ENCODE measurements around the gene DGKQ. TPM values are rescaled to one million over a fixed set of nuclear protein-coding genes. Genes with fewer than 3 reads are reported as not detected.

DGKQ gene
- total RNA-seq, 4 donors from 2014 or later: 3.2 to 5.2 (median 4.5) TPM

DNA sequence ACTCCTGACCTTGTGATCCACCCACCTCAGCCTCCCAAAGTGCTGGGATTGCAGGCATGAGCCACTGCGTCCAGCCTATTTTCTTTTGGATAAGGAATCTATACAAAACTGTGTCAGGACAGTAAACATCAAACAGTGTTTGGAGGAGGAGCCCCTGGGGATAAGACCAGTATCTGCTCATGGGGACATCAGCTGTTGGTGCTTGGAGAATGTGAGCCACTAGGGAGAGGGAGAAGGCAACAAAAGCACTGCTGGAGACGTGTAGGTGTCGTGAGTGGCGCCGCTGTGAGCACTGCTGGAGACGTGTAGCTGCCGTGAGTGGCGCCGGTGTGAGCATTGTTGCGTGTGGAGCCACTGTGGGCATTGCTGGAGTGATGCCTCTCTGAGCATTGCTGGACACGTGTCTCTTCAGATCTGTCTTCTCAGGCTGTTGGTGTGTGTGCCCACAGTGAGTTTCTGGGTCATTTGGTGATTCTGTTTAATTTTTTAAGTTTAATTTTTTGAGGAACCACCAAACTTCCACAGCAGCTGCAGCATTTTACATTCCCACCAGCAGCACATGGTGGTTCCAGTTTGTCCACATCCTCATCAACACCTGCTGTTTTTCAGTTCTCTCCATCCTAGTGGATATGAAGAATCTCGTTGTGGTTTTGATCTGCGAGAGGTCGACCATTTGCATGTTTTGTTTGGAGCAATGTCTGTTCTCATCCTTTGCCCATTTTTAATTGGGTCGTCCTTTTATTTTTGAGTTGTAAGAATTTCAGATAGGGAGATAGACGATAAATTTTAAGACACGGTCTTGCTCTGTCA is 19.0 kb downstream of the DGKQ start:
- in situ Hi-C loops (cut with MboI; ENCODE audit: low sequenced_read_pairs in 4 of 4): no loop called here

GRCh38 chr4:953574-953915 is 19.8 kb downstream of the DGKQ start:
- H3K4me1 ChIP-seq: no peaks in the 10 kb centered on the region
- in situ Hi-C loops (cut with MboI; ENCODE audit: low sequenced_read_pairs in 4 of 4): no loop called here
- no peaks in the 10 kb centered on the region for H3K9me3 ChIP-seq
- no peak overlapping the region for H3K4me3 ChIP-seq
- H3K27me3 ChIP-seq: no peaks in the 10 kb centered on the region
- no peak overlapping the region for H3K27ac ChIP-seq
- peaks cover 0 to 9% of the 10 kb centered on the region in 2 donors for H3K36me3 ChIP-seq
- intact Hi-C loops (cut with DNase I; ENCODE audit: low total_unique reads): no loop called here
- ATAC-seq (no peak), DNase-seq (peak in 1 of 2 donors; percentile 3)
- TF ChIP-seq, protein P1, sequence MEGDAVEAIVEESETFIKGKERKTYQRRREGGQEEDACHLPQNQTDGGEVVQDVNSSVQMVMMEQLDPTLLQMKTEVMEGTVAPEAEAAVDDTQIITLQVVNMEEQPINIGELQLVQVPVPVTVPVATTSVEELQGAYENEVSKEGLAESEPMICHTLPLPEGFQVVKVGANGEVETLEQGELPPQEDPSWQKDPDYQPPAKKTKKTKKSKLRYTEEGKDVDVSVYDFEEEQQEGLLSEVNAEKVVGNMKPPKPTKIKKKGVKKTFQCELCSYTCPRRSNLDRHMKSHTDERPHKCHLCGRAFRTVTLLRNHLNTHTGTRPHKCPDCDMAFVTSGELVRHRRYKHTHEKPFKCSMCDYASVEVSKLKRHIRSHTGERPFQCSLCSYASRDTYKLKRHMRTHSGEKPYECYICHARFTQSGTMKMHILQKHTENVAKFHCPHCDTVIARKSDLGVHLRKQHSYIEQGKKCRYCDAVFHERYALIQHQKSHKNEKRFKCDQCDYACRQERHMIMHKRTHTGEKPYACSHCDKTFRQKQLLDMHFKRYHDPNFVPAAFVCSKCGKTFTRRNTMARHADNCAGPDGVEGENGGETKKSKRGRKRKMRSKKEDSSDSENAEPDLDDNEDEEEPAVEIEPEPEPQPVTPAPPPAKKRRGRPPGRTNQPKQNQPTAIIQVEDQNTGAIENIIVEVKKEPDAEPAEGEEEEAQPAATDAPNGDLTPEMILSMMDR (IDR thresholded peaks at IDR 0.05 in 4 of 5, conservative IDR thresholded peaks at IDR 0.05 in 1 of 5): no peak
- no peak for TF ChIP-seq POLR2A (IDR thresholded peaks at IDR 0.05)

More for the DNA sequence above, 19.0 kb downstream of the DGKQ start:
- no peaks in the 10 kb centered on the region for H3K27me3 ChIP-seq
- DNase-seq (peak in 1 of 2 donors; percentile 3), ATAC-seq (no peak)
- H3K4me1 ChIP-seq: no peaks in the 10 kb centered on the region
- H3K36me3 ChIP-seq: peaks cover 0 to 9% of the 10 kb centered on the region in 2 donors
- intact Hi-C loops (cut with DNase I; ENCODE audit: low total_unique reads): no loop called here
- H3K9me3 ChIP-seq: no peaks in the 10 kb centered on the region
- no peak overlapping the region for H3K4me3 ChIP-seq
- H3K27ac ChIP-seq: no peak overlapping the region
- TF ChIP-seq, protein P1 (IDR thresholded peaks at IDR 0.05 in 4 of 5, conservative IDR thresholded peaks at IDR 0.05 in 1 of 5): no peak
- no peak for TF ChIP-seq POLR2A (IDR thresholded peaks at IDR 0.05)

DNA sequence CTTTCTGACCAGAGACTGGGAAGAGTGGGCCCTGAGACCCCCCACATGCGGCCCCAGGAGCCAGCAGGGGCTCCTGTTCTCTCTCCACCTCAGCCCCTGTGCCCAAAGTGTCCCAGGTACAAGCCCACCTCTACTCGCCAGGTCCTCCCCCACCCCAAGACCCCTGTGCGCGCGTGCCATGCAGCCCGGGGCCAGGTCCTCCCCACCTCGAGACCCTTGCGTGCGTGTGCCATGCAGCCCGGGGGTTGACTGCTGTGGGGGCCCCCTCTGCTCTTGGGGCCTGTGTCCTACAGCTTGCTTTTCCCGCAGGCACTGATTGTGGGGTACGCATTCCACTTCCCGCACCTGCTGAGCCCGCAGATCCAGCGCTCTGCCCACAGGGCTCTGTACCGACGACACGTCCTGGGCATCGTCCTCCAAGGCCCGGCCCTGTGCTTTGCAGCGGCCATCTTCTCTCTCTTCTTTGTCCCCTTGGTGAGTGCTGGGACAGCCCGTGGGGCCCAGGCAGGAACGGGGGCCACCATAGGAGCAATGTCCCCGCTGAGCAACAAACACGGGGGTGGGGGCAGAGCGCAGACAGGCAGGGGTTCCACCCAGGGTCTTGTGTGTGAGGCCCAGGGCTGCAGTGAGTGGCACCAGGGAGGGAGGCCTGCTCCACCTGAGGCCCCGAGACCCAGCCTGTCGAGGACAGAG is 20.3 kb downstream of the DGKQ start:
- intact Hi-C loops (cut with DNase I; ENCODE audit: low total_unique reads) (no loop called here), in situ Hi-C loops (cut with MboI; ENCODE audit: low sequenced_read_pairs in 4 of 4) (no loop called here)
- TF ChIP-seq, protein P1 (IDR thresholded peaks at IDR 0.05 in 4 of 5, conservative IDR thresholded peaks at IDR 0.05 in 1 of 5): no peak
- no peak for TF ChIP-seq POLR2A (IDR thresholded peaks at IDR 0.05)
- H3K4me3 ChIP-seq: no peak overlapping the region
- peaks cover 0 to 9% of the 10 kb centered on the region in 2 donors for H3K36me3 ChIP-seq
- ATAC-seq (no peak), DNase-seq (peak in 1 of 2 donors; percentile 9)
- no peaks in the 10 kb centered on the region for H3K4me1 ChIP-seq
- no peaks in the 10 kb centered on the region for H3K9me3 ChIP-seq
- H3K27ac ChIP-seq: no peak overlapping the region
- no peaks in the 10 kb centered on the region for H3K27me3 ChIP-seq

DNA sequence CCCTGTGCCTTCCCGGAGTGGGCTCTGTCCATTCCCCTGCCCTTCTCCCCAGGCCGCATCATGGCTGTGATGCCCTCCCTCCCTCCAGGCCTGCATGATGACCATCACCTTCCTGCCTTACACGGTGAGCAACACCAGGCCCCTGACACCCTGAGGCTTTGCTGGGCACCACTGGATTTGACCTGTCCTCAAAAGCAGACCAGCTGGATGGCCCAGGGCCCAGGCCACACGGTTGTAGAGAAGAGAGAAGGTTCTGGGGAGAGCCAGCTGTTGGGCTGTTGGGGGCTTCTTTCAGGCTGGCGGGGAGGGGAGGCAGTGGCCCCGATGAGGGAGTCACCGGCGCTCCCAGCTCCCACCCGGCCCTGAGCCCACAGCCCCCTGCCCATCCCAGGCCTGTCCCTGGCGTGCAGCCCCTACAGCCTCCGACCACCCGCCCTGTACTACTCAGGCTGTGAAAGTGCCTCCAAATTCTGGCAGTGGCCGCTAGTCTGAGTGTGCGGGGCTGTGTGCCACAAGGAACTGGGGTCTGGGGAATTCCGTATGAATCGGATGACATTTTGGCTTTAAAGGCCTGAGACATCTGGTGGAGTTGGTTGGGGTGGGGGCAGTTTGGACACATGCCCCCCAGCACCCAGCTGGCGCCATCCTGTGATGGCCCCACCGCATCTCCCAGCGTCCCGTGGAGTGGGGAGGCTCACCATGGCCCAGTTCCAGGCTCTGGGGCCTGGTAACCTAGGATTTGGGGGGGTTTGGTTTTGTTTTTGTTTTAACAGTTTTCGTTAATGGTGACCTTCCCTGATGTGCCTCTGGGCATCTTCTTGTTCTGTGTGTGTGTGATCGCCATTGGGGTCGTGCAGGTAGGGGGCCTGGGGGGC is 21.5 kb downstream of the DGKQ start:
- no peaks in the 10 kb centered on the region for H3K27me3 ChIP-seq
- DNase-seq (peak in 1 of 2 donors; percentile 4), ATAC-seq (no peak)
- H3K4me1 ChIP-seq: no peaks in the 10 kb centered on the region
- no peak for TF ChIP-seq POLR2A (IDR thresholded peaks at IDR 0.05)
- TF ChIP-seq, protein P1 (IDR thresholded peaks at IDR 0.05 in 4 of 5, conservative IDR thresholded peaks at IDR 0.05 in 1 of 5): no peak
- intact Hi-C loops (cut with DNase I; ENCODE audit: low total_unique reads): no loop called here
- in situ Hi-C loops (cut with MboI; ENCODE audit: low sequenced_read_pairs in 4 of 4): no loop called here
- H3K4me3 ChIP-seq: no peak overlapping the region
- H3K9me3 ChIP-seq: no peaks in the 10 kb centered on the region
- H3K36me3 ChIP-seq: peaks cover 0 to 9% of the 10 kb centered on the region in 2 donors
- no peak overlapping the region for H3K27ac ChIP-seq

All from gastrocnemius medialis (tissue), 4 donors.